Muscle layer of duodenum (tissue), 2 donors: ENCODE data around the gene TAPT1.
A peak's percentile ranks its signal among the peaks of the same experiment; 100 is the strongest.

Experiments
- H3K27ac ChIP-seq: one replicate; pipeline ENCODE4 v1.7.0; 2013; ENCODE audit warnings: mild to moderate bottlenecking, low read length
- H3K27me3 ChIP-seq: one replicate; pipeline ENCODE4 v1.7.0; 2013; ENCODE audit warnings: low read depth, mild to moderate bottlenecking, control low read depth, low read length
- H3K36me3 ChIP-seq, 2 donors: one replicate each; pipeline ENCODE4 v1.7.0; 2013; ENCODE audit warnings: low read length in 2 of 2, control low read depth in 1 of 2, mild to moderate bottlenecking in 1 of 2; ENCODE audit not compliant: insufficient read depth in 2 of 2, control insufficient read depth in 1 of 2
- H3K4me1 ChIP-seq, 2 donors: one replicate each; pipeline ENCODE4 v1.7.0; 2013; ENCODE audit warnings: low read length in 2 of 2, mild to moderate bottlenecking in 2 of 2, control low read depth in 1 of 2, moderate library complexity in 1 of 2; ENCODE audit not compliant: insufficient read depth in 2 of 2, control insufficient read depth in 1 of 2
- H3K4me3 ChIP-seq, 2 donors: one replicate each; pipeline ENCODE4 v1.7.0; 2013; ENCODE audit warnings: low read length in 2 of 2, low read depth in 1 of 2, mild to moderate bottlenecking in 1 of 2
- H3K9me3 ChIP-seq, 2 donors: one replicate each; pipeline ENCODE4 v1.7.0; 2013; ENCODE audit warnings: low read length in 2 of 2, control low read depth in 1 of 2, mild to moderate bottlenecking in 1 of 2; ENCODE audit not compliant: control insufficient read depth in 1 of 2
- donor health status: healthy.

Gene TAPT1

GRCh38 chr4:16142598-16143310 is 83.5 kb downstream of the TAPT1 start:
- peaks cover 0 to 10% of the 10 kb centered on the region in 2 donors for H3K9me3 ChIP-seq
- H3K4me3 ChIP-seq = no peak overlapping the region
- no peaks in the 10 kb centered on the region for H3K36me3 ChIP-seq
- H3K27me3 ChIP-seq = no peaks in the 10 kb centered on the region
- peak overlapping the region; percentile 28 for H3K27ac ChIP-seq
- H3K4me1 ChIP-seq = peaks cover 0 to 4% of the 10 kb centered on the region in 2 donors

GRCh38 chr4:16140879-16141249 is 85.4 kb downstream of the TAPT1 start:
- Histone ChIP-seq H3K9me3 (peaks cover 0 to 11% of the 10 kb centered on the region in 2 donors), H3K36me3 (no peaks in the 10 kb centered on the region), H3K4me1 (peaks cover 0 to 4% of the 10 kb centered on the region in 2 donors), H3K27me3 (no peaks in the 10 kb centered on the region), H3K4me3 (no peak overlapping the region), H3K27ac (peak overlapping the region; percentile 35)

- no peaks in the 10 kb centered on the region for H3K36me3 ChIP-seq
- H3K9me3 ChIP-seq = peaks cover 0 to 14% of the 10 kb centered on the region in 2 donors
- no peak overlapping the region for H3K4me3 ChIP-seq
- peaks cover 0 to 4% of the 10 kb centered on the region in 2 donors for H3K4me1 ChIP-seq
- H3K27ac ChIP-seq = peak overlapping the region; percentile 35
- no peaks in the 10 kb centered on the region for H3K27me3 ChIP-seq
These were observed 85.9 kb downstream of the TAPT1 start for GRCh38 chr4:16140231-16140878.

GRCh38 chr4:16139066-16139945 is 87.0 kb downstream of the TAPT1 start:
- Histone ChIP-seq H3K27ac (no peak overlapping the region), H3K27me3 (no peaks in the 10 kb centered on the region), H3K4me1 (peaks cover 0 to 4% of the 10 kb centered on the region in 2 donors), H3K4me3 (no peak overlapping the region), H3K36me3 (no peaks in the 10 kb centered on the region), H3K9me3 (peaks cover 0 to 8% of the 10 kb centered on the region in 2 donors)

- Histone ChIP-seq H3K4me3 (no peak overlapping the region), H3K27me3 (no peaks in the 10 kb centered on the region), H3K9me3 (peaks cover 0 to 4% of the 10 kb centered on the region in 2 donors), H3K4me1 (peaks cover 0 to 4% of the 10 kb centered on the region in 2 donors), H3K27ac (no peak overlapping the region), H3K36me3 (no peaks in the 10 kb centered on the region)
These were observed 89.4 kb downstream of the TAPT1 start for GRCh38 chr4:16136827-16137226.

GRCh38 chr4:16136311-16136710 is 90.0 kb downstream of the TAPT1 start:
- Histone ChIP-seq H3K27ac (no peak overlapping the region), H3K4me3 (no peak overlapping the region), H3K27me3 (no peaks in the 10 kb centered on the region), H3K4me1 (peaks cover 0 to 4% of the 10 kb centered on the region in 2 donors), H3K36me3 (no peaks in the 10 kb centered on the region), H3K9me3 (peaks cover 0 to 4% of the 10 kb centered on the region in 2 donors)

GRCh38 chr4:16133406-16133805 is 92.9 kb downstream of the TAPT1 start:
- H3K4me1 ChIP-seq = no peaks in the 10 kb centered on the region
- H3K9me3 ChIP-seq = peaks cover 0 to 4% of the 10 kb centered on the region in 2 donors
- no peaks in the 10 kb centered on the region for H3K27me3 ChIP-seq
- no peak overlapping the region for H3K27ac ChIP-seq
- no peaks in the 10 kb centered on the region for H3K36me3 ChIP-seq
- no peak overlapping the region for H3K4me3 ChIP-seq

GRCh38 chr4:16131293-16131692 is 95.0 kb downstream of the TAPT1 start:
- Histone ChIP-seq H3K27ac (no peak overlapping the region), H3K9me3 (peaks cover 0 to 4% of the 10 kb centered on the region in 2 donors), H3K4me1 (no peaks in the 10 kb centered on the region), H3K36me3 (no peaks in the 10 kb centered on the region), H3K27me3 (no peaks in the 10 kb centered on the region), H3K4me3 (no peak overlapping the region)

- Histone ChIP-seq H3K9me3 (no peaks in the 10 kb centered on the region), H3K27me3 (no peaks in the 10 kb centered on the region), H3K27ac (no peak overlapping the region), H3K36me3 (no peaks in the 10 kb centered on the region), H3K4me1 (no peaks in the 10 kb centered on the region), H3K4me3 (no peak overlapping the region)
These were observed 96.9 kb downstream of the TAPT1 start for GRCh38 chr4:16129336-16129735.

- no peaks in the 10 kb centered on the region for H3K36me3 ChIP-seq
- H3K4me1 ChIP-seq = no peaks in the 10 kb centered on the region
- no peak overlapping the region for H3K4me3 ChIP-seq
- no peaks in the 10 kb centered on the region for H3K27me3 ChIP-seq
- H3K27ac ChIP-seq = no peak overlapping the region
- no peaks in the 10 kb centered on the region for H3K9me3 ChIP-seq
These were observed 99.6 kb downstream of the TAPT1 start for GRCh38 chr4:16126714-16127113.
